ENCODE data around the gene STKLD1.

GRCh38 chr9:133453651-133454050 is 77.5 kb downstream of the STKLD1 start:
- TF ChIP-seq CTCF (tag by site-specific recombination; IDR thresholded peaks at IDR 0.05) (no peak), ZNF596 (tag by site-specific recombination; IDR thresholded peaks at IDR 0.05) (no peak), ZNF114 (tag by site-specific recombination; IDR thresholded peaks at IDR 0.05) (no peak), ZNF768 (tag by site-specific recombination; IDR thresholded peaks at IDR 0.05) (no peak), ZBTB44 (tag by site-specific recombination; IDR thresholded peaks at IDR 0.05) (no peak), AEBP2 (tag by site-specific recombination; IDR thresholded peaks at IDR 0.05; ENCODE audit: borderline replicate concordance) (no peak), ZNF473 (tag by site-specific recombination; IDR thresholded peaks at IDR 0.05) (no peak), ZBTB10 (tag by site-specific recombination; IDR thresholded peaks at IDR 0.05) (no peak)
